NCI-H2227 treated with DMSO at 0.1 percent for 48 hours (cell line): ENCODE results near the gene CNKSR1.

Experiments
- DNase-seq: peaks from one replicate; lab custom pipeline; 2025; lab: John Stamatoyannopoulos, UW

CNKSR1 gene

GRCh38 chr1:26177182-26177684, at the start of gene CNKSR1:
CNKSR1 (plus strand) TSS chr1:26177491; CDS start chr1:26177548, 57 bp downstream.
- DNase-seq = no peak

- no peak for DNase-seq
Measured at GRCh38 chr1:26129778-26130177, 47.5 kb upstream of the CNKSR1 start.

- DNase-seq = no peak
Measured at GRCh38 chr1:26130695-26131094, 46.6 kb upstream of the CNKSR1 start.

GRCh38 chr1:26132128-26132833, 45.0 kb upstream of the CNKSR1 start:
- DNase-seq = no peak

- no peak for DNase-seq
Measured at GRCh38 chr1:26132834-26133167, 44.5 kb upstream of the CNKSR1 start.

- DNase-seq = no peak
Measured at GRCh38 chr1:26134466-26134865, 42.8 kb upstream of the CNKSR1 start.

- no peak for DNase-seq
Measured at GRCh38 chr1:26138974-26139558, 38.2 kb upstream of the CNKSR1 start.

GRCh38 chr1:26142159-26142558, 35.1 kb upstream of the CNKSR1 start:
- no peak for DNase-seq

- peak; percentile 63 for DNase-seq
Measured at GRCh38 chr1:26145041-26145959, 32.0 kb upstream of the CNKSR1 start.

- DNase-seq = no peak
Measured at GRCh38 chr1:26145960-26146294, 31.4 kb upstream of the CNKSR1 start.

GRCh38 chr1:26148887-26149286, 28.4 kb upstream of the CNKSR1 start:
- no peak for DNase-seq

- no peak for DNase-seq
Measured at GRCh38 chr1:26153966-26154532, 23.2 kb upstream of the CNKSR1 start.

GRCh38 chr1:26154750-26155149, 22.5 kb upstream of the CNKSR1 start:
- DNase-seq = no peak

GRCh38 chr1:26155370-26156284, 21.7 kb upstream of the CNKSR1 start:
- no peak for DNase-seq

GRCh38 chr1:26156285-26157038, 20.8 kb upstream of the CNKSR1 start:
- DNase-seq = no peak

GRCh38 chr1:26158271-26158907, 18.9 kb upstream of the CNKSR1 start:
- DNase-seq = no peak

GRCh38 chr1:26158908-26159742, 18.2 kb upstream of the CNKSR1 start, which contains the start of gene FAM110D:
FAM110D (plus strand) TSS chr1:26159079; CDS start chr1:26161292, 2,213 bp downstream.
- no peak for DNase-seq

- no peak for DNase-seq
Measured at GRCh38 chr1:26159743-26160039, 17.6 kb upstream of the CNKSR1 start.
